HepG2 (cell line): ENCODE measurements around the gene KIF24. TPM values are rescaled to one million over a fixed set of nuclear protein-coding genes. Genes with fewer than 3 reads are reported as not detected.

Source experiments
- ARID2 ChIP-seq: sonication (generic); formaldehyde crosslinking; IDR thresholded peaks from 2 replicates; pipeline ENCODE4 v1.8.1; 2022; ENCODE audit warnings: mild to moderate bottlenecking, missing genetic modification reagents, borderline replicate concordance
- BCL6 ChIP-seq: IDR thresholded peaks from 2 replicates; pipeline ENCODE4 v1.6.1; 2016; ENCODE audit warnings: missing genetic modification reagents, missing compliant biosample characterization
- FOXC1 ChIP-seq: sonication (generic); formaldehyde crosslinking; IDR thresholded peaks from 2 replicates; pipeline ENCODE4 v1.8.0; 2022; ENCODE audit warnings: mild to moderate bottlenecking, missing genetic modification reagents, borderline replicate concordance
- FOXO1 ChIP-seq: sonication (generic); formaldehyde crosslinking; IDR thresholded peaks from 2 replicates; pipeline ENCODE4 v1.4.0; 2020; ENCODE audit warnings: missing genetic modification reagents
- GATAD1 ChIP-seq: IDR thresholded peaks from 2 replicates; pipeline ENCODE4 v1.6.1; 2016; ENCODE audit warnings: missing genetic modification reagents, missing compliant biosample characterization
- MAFF ChIP-seq: IDR thresholded peaks from 2 replicates; pipeline ENCODE4 v1.6.1; 2011; ENCODE audit warnings: low read depth, low read length, improper control_type of control experiment
- MEIS1 ChIP-seq: sonication (generic); formaldehyde crosslinking; IDR thresholded peaks from 2 replicates; pipeline ENCODE4 v1.9.0; 2021; ENCODE audit warnings: mild to moderate bottlenecking, missing genetic modification reagents, moderate library complexity, borderline replicate concordance
- MIER2 ChIP-seq: IDR thresholded peaks from 2 replicates; pipeline ENCODE4 v1.6.1; 2016; ENCODE audit warnings: missing biosample characterization, missing genetic modification reagents
- MTA1 ChIP-seq: sonication (generic); formaldehyde crosslinking; IDR thresholded peaks from 2 replicates; pipeline ENCODE4 v1.4.0; 2020; ENCODE audit warnings: missing genetic modification reagents, mild to moderate bottlenecking, borderline replicate concordance
- MZF1 ChIP-seq: sonication (generic); formaldehyde crosslinking; IDR thresholded peaks from 2 replicates; pipeline ENCODE4 v1.8.1; 2023; ENCODE audit warnings: mild to moderate bottlenecking, missing genetic modification reagents, borderline replicate concordance
- NCOR1 ChIP-seq: fragments of 200-600 bp; sonication (generic); IDR thresholded peaks from 2 replicates; pipeline ENCODE4 v1.7.0; 2017; ENCODE audit warnings: antibody characterized with exemption, low read length, borderline replicate concordance
- RXRB ChIP-seq: IDR thresholded peaks from 2 replicates; pipeline ENCODE4 v1.6.1; 2016; ENCODE audit warnings: borderline replicate concordance, missing genetic modification reagents, missing compliant biosample characterization
- SCMH1 ChIP-seq: sonication (generic); formaldehyde crosslinking; IDR thresholded peaks from 2 replicates; pipeline ENCODE4 v1.9.0; 2021; ENCODE audit warnings: missing genetic modification reagents, mild to moderate bottlenecking, borderline replicate concordance
- SOX13 ChIP-seq, 3 experiments: fragments of 450-650 bp in 1 of 3; sonication (generic) in 1 of 3; formaldehyde crosslinking in 1 of 3; IDR thresholded peaks in 2 of 3; conservative IDR thresholded peaks in 1 of 3; 2 replicates each; pipeline versions ENCODE4 v1.5.0 to v1.6.1; 2016 to 2020; ENCODE audit warnings: antibody characterized with exemption in 1 of 3, mild to moderate bottlenecking in 1 of 3, missing compliant biosample characterization in 1 of 3, missing genetic modification reagents in 1 of 3, moderate library complexity in 1 of 3
- SUZ12 ChIP-seq: fragments of 150-350 bp; IDR thresholded peaks from 2 replicates; pipeline ENCODE4 v1.6.1; 2014; ENCODE audit warnings: low read depth, low read length
- ZNF160 ChIP-seq: sonication (generic); formaldehyde crosslinking; IDR thresholded peaks from 2 replicates; pipeline ENCODE4 v1.8.0; 2022; ENCODE audit warnings: mild to moderate bottlenecking, inconsistent platforms, missing genetic modification reagents
- ZNF263 ChIP-seq: sonication (generic); formaldehyde crosslinking; IDR thresholded peaks from 2 replicates; pipeline ENCODE4 v1.4.0; 2020; ENCODE audit warnings: missing genetic modification reagents
- polyA plus RNA-seq, 8 experiments: library from polyadenylated mRNA; depleted of rRNA in 3 of 8; stranded (reverse) in 7 of 8; unstranded in 1 of 8; fragments of >200 nt; fragmentation: Illumina TruSeq in 4 of 8; extraction: Trizol in 4 of 8; gene quantifications; 2 replicates each; pipeline versions ENCODE4 v1.2.1 to v1.2.3, GENCODE V29; 2011 to 2016; ENCODE audit warnings: low read depth in 4 of 8, missing spikeins in 1 of 8, mixed read lengths in 1 of 8; ENCODE audit not compliant: insufficient read depth in 1 of 8
- total RNA-seq, 5 experiments: library from RNA; depleted of rRNA; stranded (reverse); fragments of >200 nt; fragmentation: Illumina TruSeq; extraction: Trizol; gene quantifications; 2 replicates each; pipeline ENCODE4 v1.2.3, GENCODE V29; 2016; ENCODE audit warnings: low read depth in 1 of 5
- TF ChIP-seq, protein P1 (sequence below): sonication (generic); formaldehyde crosslinking; IDR thresholded peaks from 2 replicates; pipeline ENCODE4 v1.4.0; 2020; ENCODE audit warnings: mild to moderate bottlenecking, missing genetic modification reagents
- TF ChIP-seq, protein P2 (sequence below): conservative IDR thresholded peaks from 2 replicates; pipeline ENCODE4 v1.6.1; 2018; ENCODE audit warnings: missing genetic modification reagents

KIF24 gene
- total and polyA plus RNA-seq, 2 of the 13 experiments (the other 11 are each of a cell fraction or from before 2014, with no cell fraction given) = 1.1 to 3.0 TPM

DNA sequence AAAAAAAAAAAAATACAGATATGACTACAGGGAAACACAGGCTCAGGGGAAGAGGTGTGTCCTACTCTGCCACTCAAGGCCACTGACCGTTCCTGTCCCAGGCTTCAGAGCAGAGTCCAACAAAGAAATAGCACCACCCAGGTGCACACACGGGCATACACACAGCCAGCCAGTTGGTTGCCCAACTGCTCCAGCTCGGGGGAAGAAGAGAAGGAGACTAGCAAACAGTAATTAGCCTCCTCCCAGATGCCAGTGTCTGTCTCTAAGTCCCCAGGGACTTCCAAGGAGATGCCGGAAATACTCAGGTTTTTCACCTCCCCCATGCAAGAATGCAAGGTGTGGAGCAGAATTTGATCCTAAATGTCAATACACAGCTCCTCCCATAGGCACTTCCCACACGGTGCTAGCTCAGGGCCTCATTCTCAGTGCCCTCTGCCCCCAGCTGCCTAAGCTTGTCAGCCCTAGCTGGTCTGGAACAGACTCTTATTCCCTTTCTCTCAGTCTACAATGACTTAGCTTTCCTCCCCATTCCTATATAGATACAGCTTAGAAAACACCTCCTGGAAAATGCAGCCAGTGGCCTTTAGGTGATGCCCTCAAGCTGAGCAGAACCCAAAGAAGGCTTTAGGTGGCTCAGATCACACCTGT is 46.0 kb upstream of the KIF24 start (continued):
- TF ChIP-seq, protein P1, sequence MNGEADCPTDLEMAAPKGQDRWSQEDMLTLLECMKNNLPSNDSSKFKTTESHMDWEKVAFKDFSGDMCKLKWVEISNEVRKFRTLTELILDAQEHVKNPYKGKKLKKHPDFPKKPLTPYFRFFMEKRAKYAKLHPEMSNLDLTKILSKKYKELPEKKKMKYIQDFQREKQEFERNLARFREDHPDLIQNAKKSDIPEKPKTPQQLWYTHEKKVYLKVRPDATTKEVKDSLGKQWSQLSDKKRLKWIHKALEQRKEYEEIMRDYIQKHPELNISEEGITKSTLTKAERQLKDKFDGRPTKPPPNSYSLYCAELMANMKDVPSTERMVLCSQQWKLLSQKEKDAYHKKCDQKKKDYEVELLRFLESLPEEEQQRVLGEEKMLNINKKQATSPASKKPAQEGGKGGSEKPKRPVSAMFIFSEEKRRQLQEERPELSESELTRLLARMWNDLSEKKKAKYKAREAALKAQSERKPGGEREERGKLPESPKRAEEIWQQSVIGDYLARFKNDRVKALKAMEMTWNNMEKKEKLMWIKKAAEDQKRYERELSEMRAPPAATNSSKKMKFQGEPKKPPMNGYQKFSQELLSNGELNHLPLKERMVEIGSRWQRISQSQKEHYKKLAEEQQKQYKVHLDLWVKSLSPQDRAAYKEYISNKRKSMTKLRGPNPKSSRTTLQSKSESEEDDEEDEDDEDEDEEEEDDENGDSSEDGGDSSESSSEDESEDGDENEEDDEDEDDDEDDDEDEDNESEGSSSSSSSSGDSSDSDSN (CRISPR knock-in tag) = peak; percentile 32; the same call in 1 of the 2 replicates
- TF ChIP-seq ZNF263 (CRISPR knock-in tag) (no peak), GATAD1 (peak; percentile 52; the same call in 1 of the 2 replicates), MAFF (no peak), SOX13 (IDR thresholded peaks at IDR 0.05) (no peak), SOX13 (CRISPR knock-in tag; conservative IDR thresholded peaks at IDR 0.05 in 1 of 2, IDR thresholded peaks at IDR 0.05 in 1 of 2) (peak in 1 of 2 experiments; percentile 58; a peak in 2 of 4 replicates), BCL6 (peak; percentile 66), SCMH1 (CRISPR knock-in tag) (no peak), FOXC1 (CRISPR knock-in tag) (0 out of 2 replicates have a peak, but pooled peaks have one; percentile 59), ZNF160 (CRISPR knock-in tag) (no peak), ARID2 (CRISPR knock-in tag) (no peak), NCOR1 (peak; percentile 83; the same call in 1 of the 2 replicates), SUZ12 (no peak), MZF1 (CRISPR knock-in tag) (no peak), MTA1 (peak; percentile 48; the same call in 1 of the 2 replicates), MEIS1 (CRISPR knock-in tag) (no peak), FOXO1 (CRISPR knock-in tag) (no peak), MIER2 (CRISPR knock-in tag) (peak; percentile 42; the same call in 1 of the 2 replicates), RXRB (CRISPR knock-in tag) (peak; percentile 58; the same call in 1 of the 2 replicates)
- TF ChIP-seq, protein P2, sequence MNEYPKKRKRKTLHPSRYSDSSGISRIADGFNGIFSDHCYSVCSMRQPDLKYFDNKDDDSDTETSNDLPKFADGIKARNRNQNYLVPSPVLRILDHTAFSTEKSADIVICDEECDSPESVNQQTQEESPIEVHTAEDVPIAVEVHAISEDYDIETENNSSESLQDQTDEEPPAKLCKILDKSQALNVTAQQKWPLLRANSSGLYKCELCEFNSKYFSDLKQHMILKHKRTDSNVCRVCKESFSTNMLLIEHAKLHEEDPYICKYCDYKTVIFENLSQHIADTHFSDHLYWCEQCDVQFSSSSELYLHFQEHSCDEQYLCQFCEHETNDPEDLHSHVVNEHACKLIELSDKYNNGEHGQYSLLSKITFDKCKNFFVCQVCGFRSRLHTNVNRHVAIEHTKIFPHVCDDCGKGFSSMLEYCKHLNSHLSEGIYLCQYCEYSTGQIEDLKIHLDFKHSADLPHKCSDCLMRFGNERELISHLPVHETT (CRISPR knock-in tag) = 0 out of 2 replicates have a peak, but pooled peaks have one; percentile 31
